Measurements from ENCODE around the gene C1orf35.

GRCh38 chr1:228148935-228149405, 45.8 kb upstream of the C1orf35 start:
- TF ChIP-seq, protein P1, sequence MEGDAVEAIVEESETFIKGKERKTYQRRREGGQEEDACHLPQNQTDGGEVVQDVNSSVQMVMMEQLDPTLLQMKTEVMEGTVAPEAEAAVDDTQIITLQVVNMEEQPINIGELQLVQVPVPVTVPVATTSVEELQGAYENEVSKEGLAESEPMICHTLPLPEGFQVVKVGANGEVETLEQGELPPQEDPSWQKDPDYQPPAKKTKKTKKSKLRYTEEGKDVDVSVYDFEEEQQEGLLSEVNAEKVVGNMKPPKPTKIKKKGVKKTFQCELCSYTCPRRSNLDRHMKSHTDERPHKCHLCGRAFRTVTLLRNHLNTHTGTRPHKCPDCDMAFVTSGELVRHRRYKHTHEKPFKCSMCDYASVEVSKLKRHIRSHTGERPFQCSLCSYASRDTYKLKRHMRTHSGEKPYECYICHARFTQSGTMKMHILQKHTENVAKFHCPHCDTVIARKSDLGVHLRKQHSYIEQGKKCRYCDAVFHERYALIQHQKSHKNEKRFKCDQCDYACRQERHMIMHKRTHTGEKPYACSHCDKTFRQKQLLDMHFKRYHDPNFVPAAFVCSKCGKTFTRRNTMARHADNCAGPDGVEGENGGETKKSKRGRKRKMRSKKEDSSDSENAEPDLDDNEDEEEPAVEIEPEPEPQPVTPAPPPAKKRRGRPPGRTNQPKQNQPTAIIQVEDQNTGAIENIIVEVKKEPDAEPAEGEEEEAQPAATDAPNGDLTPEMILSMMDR (conservative IDR thresholded peaks at IDR 0.05): no peak
- TF ChIP-seq ZFX (IDR thresholded peaks at IDR 0.05): no peak

Measured in C4-2B (cell line).